Body of pancreas (tissue), 4 donors: ENCODE data around the gene BSDC1.
"Not testable (repeated sequence)": the region's sequence is repeated elsewhere in the genome, so short reads cannot be mapped to it uniquely, and the experiment has no call there.

Source experiments
- CTCF ChIP-seq, 7 experiments: fragments of 450-650 bp in 4 of 7; fragments of 200-600 bp in 3 of 7; sonication (generic) in 3 of 7; IDR thresholded peaks; one replicate each; pipeline ENCODE4 v1.5.1; 2016 to 2019; ENCODE audit warnings: antibody characterized with exemption in 7 of 7
- POLR2A ChIP-seq, 3 donors: fragments of 450-650 bp; IDR thresholded peaks; one replicate each; pipeline ENCODE4 v1.6.1; 2016; ENCODE audit warnings: antibody characterized with exemption in 3 of 3, mild to moderate bottlenecking in 2 of 3

- not testable (repeated sequence) for TF ChIP-seq CTCF, POLR2A (IDR thresholded peaks at IDR 0.05)
These were observed 44.5 kb upstream of the BSDC1 start for GRCh38 chr1:32438777-32439176.
